ENCODE data around the gene RTKN. TPM values are rescaled to one million over a fixed set of nuclear protein-coding genes. Genes with fewer than 3 reads are reported as not detected.
A peak's percentile ranks its signal among the peaks of the same experiment; 100 is the strongest.

RTKN gene
- total and polyA plus RNA-seq, 2 of the 13 experiments (the other 11 are each of a cell fraction or from before 2014, with no cell fraction given), result 159 to 166 TPM

DNA sequence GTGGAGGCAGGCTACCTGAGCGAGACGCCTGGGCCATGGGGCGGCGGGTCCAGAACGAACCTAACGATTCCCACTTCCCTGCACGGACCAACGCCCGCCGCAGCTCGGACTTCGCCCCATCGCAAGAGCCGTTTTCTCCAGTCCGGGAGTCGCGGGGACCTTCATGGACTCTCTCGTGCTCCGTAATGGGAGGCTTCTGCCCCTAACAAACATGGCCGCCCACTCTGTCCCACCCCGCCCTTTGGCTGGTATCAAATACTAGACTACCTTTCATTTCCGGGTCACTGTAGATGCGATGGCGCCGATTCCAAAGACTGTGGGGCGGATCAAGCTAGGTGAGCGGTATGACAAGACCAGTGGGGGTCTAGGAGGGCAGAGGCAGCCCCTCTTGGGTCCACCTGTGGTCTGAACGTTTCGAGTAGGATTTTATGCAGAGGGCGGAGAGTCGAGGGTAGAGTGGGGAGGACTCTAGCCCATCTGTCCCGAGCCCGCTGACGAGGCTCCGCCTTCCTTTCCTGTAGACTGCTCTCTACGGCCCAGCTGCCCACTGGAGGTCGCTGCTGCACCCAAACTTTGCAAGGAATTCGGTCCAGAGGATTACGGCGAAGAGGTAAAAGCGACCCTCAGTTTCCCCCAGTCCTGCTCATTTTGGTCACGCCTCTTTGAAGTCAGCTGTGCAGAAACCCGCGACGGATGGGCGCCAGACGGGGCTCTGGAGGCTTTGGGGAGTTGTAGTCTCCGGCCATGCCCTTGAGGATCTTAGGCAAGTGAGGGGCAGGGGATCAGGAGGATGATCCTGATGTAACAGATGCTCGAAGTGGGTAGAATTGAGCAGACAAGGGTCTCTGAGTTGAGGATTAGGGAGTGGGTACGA, 41.3 kb upstream of the RTKN start, which contains the start of the genes CCDC142 and TTC31 (continued):
- TF ChIP-seq ZNF558 (CRISPR knock-in tag; IDR thresholded peaks at IDR 0.05; ENCODE audit: borderline replicate concordance), result peak; percentile 28; the same call in 1 of the 2 replicates
- TF ChIP-seq TRIM22 (IDR thresholded peaks at IDR 0.05), result no peak
- TF ChIP-seq MTF1 (CRISPR knock-in tag; IDR thresholded peaks at IDR 0.05), result no peak
- TF ChIP-seq, protein P1, sequence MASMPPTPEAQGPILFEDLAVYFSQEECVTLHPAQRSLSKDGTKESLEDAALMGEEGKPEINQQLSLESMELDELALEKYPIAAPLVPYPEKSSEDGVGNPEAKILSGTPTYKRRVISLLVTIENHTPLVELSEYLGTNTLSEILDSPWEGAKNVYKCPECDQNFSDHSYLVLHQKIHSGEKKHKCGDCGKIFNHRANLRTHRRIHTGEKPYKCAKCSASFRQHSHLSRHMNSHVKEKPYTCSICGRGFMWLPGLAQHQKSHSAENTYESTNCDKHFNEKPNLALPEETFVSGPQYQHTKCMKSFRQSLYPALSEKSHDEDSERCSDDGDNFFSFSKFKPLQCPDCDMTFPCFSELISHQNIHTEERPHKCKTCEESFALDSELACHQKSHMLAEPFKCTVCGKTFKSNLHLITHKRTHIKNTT (CRISPR knock-in tag; IDR thresholded peaks at IDR 0.05), result no peak
- TF ChIP-seq SAFB2 (CRISPR knock-in tag; IDR thresholded peaks at IDR 0.05; ENCODE audit: borderline replicate concordance, low read depth), result peak; percentile 21
- no peak for TF ChIP-seq ZNF10 (CRISPR knock-in tag; IDR thresholded peaks at IDR 0.05; ENCODE audit: borderline replicate concordance, low read depth)
- TF ChIP-seq SUZ12 (IDR thresholded peaks at IDR 0.05; ENCODE audit: low read depth, low read length), result 0 out of 2 replicates have a peak, but pooled peaks have one; percentile 1
- TF ChIP-seq IRX3 (CRISPR knock-in tag; IDR thresholded peaks at IDR 0.05; ENCODE audit: borderline replicate concordance, low read depth), result no peak
- TF ChIP-seq PHF8 (CRISPR knock-in tag; IDR thresholded peaks at IDR 0.05), result peak; percentile 88
- peak; percentile 93 for TF ChIP-seq YEATS4 (CRISPR knock-in tag; IDR thresholded peaks at IDR 0.05; ENCODE audit: borderline replicate concordance)
- TF ChIP-seq KLF11 (CRISPR knock-in tag; IDR thresholded peaks at IDR 0.05), result peak; percentile 25
- TF ChIP-seq ZBTB26 (CRISPR knock-in tag; IDR thresholded peaks at IDR 0.05; ENCODE audit: borderline replicate concordance), result no peak; the same call in 1 of the 2 replicates
- peak; percentile 68; the same call in 1 of the 2 replicates for TF ChIP-seq SIN3A (IDR thresholded peaks at IDR 0.05; ENCODE audit: borderline replicate concordance, low read depth, low read length)
- no peak; a peak in 1 of 4 replicates for TF ChIP-seq MAFK (conservative IDR thresholded peaks at IDR 0.05 in 1 of 2, IDR thresholded peaks at IDR 0.05 in 1 of 2; ENCODE audit: low read length in 2 of 2)
- TF ChIP-seq SNRNP70 (IDR thresholded peaks at IDR 0.05; ENCODE audit: low read depth, low read length), result no peak
- no peak for TF ChIP-seq GPBP1L1 (CRISPR knock-in tag; IDR thresholded peaks at IDR 0.05)
- TF ChIP-seq KLF13 (CRISPR knock-in tag; IDR thresholded peaks at IDR 0.05), result no peak
- TF ChIP-seq, protein P2, sequence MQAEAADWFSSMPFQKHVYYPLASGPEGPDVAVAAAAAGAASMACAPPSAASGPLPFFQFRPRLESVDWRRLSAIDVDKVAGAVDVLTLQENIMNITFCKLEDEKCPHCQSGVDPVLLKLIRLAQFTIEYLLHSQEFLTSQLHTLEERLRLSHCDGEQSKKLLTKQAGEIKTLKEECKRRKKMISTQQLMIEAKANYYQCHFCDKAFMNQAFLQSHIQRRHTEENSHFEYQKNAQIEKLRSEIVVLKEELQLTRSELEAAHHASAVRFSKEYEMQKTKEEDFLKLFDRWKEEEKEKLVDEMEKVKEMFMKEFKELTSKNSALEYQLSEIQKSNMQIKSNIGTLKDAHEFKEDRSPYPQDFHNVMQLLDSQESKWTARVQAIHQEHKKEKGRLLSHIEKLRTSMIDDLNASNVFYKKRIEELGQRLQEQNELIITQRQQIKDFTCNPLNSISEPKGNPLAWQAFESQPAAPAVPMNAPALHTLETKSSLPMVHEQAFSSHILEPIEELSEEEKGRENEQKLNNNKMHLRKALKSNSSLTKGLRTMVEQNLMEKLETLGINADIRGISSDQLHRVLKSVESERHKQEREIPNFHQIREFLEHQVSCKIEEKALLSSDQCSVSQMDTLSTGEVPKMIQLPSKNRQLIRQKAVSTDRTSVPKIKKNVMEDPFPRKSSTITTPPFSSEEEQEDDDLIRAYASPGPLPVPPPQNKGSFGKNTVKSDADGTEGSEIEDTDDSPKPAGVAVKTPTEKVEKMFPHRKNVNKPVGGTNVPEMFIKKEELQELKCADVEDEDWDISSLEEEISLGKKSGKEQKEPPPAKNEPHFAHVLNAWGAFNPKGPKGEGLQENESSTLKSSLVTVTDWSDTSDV (CRISPR knock-in tag; IDR thresholded peaks at IDR 0.05), result no peak
- peak; percentile 20; the same call in 1 of the 2 replicates for TF ChIP-seq GATA4 (IDR thresholded peaks at IDR 0.05; ENCODE audit: borderline replicate concordance, low read depth)
- TF ChIP-seq ZNF615 (CRISPR knock-in tag; IDR thresholded peaks at IDR 0.05; ENCODE audit: borderline replicate concordance), result no peak
- peak; percentile 100 for TF ChIP-seq NR2C2 (CRISPR knock-in tag; IDR thresholded peaks at IDR 0.05; ENCODE audit: borderline replicate concordance)
